GM18517 (cell line): ENCODE measurements around the gene MED29.

Source experiments
- ATAC-seq: cut with Tn5 transposase; IDR thresholded peaks from one replicate; pipeline ENCODE4 v1.9.1; 2021; ENCODE audit warnings: mild to moderate bottlenecking, moderate library complexity; ENCODE audit not compliant: unreplicated experiment

Gene MED29

GRCh38 chr19:39426170-39426569 is 35.0 kb downstream of the MED29 start:
- ATAC-seq, result no peak

GRCh38 chr19:39427707-39428106 is 36.5 kb downstream of the MED29 start:
- no peak for ATAC-seq

DNA sequence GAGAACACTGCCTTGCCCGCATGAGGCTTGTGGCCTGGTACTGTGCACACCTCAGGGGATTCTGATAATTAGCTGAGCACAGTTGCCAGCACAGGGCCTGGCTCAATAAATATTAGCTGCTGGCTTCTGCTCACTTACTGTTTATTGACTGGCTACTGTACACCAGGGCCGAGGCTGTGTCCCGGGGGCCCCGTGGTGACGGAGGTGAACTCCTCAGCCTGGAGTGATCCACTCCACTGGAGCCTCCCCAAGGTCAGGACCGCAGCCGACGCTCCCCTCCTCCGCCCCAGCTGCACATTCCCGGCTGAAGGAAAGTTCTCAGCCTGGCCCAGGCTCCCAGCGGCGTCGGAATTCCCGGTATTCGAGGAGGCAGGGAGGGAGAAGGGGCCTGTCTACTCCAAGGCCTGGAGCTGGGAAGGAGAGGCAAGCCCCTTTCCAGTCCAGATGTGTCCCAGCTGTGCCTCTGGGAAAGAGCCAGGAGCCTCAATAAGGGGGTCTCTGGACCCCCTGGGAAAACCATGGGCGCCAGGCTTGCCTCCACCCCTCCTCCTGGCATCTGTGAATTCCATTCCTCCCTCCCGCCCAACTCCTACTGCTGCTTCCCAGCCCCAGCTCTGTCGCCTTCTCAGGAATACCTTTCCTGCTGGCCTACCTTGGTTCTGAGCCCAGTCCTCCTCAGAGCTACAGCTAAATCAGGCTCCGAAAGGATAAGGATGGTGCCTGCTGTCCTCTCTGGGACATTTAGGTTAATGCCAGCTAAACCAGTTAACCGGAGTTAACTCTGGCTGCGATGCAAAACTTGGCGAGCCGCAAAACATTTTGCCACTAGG is 37.3 kb downstream of the MED29 start:
- no peak for ATAC-seq

GRCh38 chr19:39430675-39431593 is 39.8 kb downstream of the MED29 start:
- ATAC-seq, result no peak

DNA sequence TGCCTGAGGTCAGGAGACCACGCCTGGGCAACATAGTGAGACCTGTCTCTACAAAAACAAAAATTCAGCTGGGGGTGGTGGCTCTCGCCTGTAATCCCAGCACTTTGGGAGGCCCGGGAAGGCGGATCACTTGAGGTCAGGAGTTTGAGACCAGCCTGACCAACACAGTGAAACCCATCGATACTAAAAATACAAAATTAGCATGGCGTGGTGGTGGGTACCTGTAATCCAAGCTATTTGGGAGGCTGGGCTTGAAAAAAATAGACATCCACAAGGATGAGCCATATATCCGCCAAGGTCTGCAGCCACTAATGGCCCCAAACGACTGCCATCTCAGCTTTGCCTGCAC is 41.5 kb downstream of the MED29 start:
- no peak for ATAC-seq

DNA sequence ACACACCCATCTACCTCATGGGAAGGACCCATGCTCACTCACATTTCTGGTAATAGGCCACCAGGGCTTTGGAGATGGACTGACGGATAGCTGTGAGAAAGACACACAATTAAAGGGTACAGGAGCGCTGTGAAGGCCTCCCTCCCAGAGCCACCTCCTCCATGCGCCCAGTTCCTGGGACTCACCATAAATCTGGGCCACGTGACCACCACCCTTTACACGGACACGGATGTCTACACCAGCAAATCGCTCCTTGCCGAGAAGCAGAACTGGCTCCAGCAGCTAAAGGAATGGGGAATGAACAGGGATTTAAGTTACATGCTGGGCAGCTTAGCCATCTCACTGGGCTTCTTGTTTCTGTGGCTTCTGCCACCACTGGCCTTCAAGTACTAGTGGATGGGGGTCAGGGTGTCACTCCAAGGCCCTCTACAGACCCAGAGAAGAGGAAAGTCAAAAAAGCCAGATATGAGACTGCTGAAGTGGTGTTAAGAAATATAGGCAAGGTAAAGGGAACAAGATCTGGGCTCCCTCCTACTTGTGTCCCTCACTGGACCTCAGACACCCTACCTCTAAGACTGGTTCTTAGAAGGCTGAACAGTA is 42.4 kb downstream of the MED29 start:
- ATAC-seq, result no peak

DNA sequence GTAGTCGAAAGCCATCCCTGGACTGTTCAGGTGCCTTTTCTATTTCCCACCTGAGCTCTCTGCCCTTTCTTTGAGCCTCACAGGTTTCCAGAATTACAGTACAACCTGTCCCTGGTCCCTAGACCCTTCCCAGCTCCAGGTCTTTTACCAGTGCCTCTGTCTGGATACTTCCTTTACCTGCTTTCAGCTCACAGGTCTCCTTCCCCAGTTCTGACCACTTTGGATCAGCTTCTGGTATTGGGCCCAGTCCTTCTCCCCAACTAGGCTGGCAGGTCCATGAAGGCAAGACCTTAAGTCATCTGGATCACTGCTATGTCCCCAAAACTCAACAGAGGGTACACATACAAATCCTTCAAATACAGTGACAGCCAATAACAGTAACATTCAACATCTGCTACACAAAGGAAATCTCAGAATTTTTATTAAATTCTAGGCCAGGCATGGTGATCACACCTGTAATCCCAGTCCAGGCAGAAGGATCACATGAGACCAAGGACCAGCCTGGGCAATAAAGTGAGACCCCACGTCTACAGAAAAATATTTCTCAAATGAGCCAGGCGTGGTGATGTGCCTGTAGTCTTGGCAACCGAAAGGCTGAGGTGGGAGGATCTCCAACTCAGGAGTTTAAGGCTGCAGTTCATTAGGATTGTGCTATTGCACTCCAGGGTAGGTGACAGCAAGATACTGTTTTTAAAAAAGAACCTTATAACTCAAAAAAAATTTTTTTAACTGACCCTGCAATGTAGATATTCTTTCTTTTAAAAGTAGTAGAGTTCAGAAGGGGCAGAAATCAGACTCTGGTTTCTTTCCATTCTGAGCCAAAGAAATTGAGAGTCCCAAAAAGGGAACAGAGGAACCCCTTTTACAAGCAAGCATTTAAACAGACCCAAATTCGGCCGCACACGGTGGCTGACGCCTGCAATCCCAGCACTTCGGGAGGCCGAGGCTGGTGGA is 43.2 kb downstream of the MED29 start:
- ATAC-seq, result no peak

GRCh38 chr19:39435499-39436349 is 44.5 kb downstream of the MED29 start, which contains the start of gene RPS16:
Gene RPS16 (minus strand): TSS chr19:39435949. CDS start chr19:39435895, 54 bp downstream.
- ATAC-seq, result peak; percentile 54

- no peak for ATAC-seq
Measured at GRCh38 chr19:39436350-39436716, 45.2 kb downstream of the MED29 start.

DNA sequence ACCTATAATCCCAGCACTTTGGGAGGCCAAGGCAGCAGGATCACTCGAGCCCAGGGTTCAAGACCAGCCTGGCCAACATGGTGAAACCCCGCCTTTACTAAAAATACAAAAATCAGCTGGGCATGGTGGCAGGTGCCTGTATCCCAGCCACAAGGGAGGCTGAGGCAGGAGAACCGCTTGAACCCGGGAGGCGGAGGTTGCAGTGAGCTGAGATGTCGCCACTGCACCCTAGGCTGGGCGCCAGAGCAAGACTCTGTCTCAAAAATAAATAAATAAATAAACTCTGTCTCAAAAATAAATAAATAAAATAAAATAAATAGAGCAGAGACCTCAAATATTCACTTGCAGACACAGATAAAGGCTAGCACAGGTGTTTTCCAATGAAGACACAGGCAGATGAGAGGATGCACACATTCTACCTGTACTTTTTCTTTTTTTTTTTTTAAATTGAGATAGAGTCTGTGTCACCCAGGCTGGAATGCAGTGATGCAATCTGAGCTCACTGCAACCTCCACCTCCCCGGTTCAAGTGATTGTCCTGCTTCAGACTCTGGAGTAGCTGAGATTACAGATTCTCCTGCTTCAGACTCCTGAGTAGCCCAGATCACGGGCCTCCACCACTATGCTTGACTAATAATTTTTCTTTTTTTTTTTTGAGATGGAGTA is 47.2 kb downstream of the MED29 start:
- ATAC-seq, result no peak

- no peak for ATAC-seq
Measured at GRCh38 chr19:39444598-39445195, 53.5 kb downstream of the MED29 start.

DNA sequence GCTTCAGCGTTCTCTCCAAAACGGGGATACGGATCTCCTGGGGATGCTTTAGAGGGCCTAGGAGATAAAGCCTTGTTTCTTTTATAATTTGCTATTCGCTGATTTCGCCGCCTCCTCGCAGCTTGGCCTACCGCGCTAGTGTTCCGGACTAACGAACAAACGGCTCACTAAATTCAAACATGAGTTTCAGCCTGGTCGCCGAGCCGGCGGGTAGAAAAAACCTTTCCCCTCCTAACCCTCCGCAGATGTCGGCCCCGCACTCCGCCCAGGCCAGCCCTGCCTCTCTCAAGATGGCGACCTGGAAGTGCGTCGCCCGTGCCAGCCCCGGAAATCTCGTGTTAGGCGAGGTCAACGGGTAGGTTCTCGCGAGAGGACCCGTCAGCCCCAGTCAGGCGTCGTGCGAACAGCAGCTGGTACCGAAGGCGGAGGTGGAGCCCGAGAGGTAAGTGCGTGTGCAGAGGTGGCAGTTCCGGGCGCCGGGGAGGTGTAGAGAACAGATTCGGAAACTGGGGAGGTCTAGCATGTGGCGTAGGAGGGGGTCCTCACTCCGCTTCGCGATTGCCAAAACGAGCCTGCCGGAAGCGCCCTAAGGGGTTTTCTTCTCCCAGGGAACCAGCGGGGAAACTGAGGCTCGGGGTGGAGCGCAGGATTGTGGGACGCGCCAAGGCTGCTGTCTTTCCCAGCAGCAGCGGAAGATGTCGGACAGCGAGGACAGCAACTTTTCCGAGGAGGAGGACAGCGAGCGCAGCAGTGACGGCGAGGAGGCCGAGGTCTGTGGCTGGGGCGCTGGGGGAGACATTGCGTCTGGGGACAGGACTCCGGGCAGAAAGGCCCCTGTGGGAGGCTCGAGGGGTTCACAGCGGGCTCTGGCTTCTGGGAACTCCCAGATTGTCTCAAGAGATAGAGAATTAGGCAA is 54.3 kb downstream of the MED29 start, which contains the start of gene SUPT5H:
SUPT5H (plus strand) TSS at position 387 of the 916 bp plus-strand sequence; CDS start at position 696, 309 bp downstream.
- ATAC-seq, result peak; percentile 73

DNA sequence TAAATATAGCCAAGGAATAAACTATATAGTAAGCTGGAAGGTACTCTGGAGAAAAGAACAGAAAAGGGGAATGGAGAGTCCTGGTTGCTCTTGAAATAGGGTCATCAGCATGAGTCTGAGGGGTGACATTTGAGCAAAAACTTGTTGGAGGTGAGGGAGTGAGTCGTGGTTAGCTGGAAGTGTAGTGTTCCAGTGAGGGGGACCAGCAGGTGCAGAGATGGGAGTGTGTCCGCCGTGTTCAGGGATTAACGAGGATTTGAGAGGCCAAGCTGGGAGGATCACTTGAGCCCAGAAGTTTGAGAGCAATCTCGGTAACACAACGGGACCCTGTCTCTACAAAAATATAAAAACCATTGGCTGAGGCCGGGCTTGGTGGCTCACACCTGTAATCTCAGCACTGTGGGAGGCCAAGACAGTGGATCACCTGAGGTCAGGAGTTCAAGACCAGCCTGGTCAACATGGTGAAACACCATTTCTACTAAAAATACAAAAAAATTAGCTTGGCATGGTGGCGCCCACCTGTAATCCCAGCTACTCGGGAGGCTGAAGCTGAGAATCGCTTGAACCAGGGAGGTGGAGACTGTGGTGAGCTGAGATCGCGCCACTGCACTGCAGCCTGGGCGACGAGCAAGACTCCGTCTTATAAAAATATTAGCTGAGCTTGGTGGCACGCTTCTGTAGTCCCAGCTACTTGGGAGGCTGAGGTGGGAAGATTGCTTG is 55.3 kb downstream of the MED29 start:
- ATAC-seq, result no peak

- ATAC-seq, result no peak
Measured at GRCh38 chr19:39448271-39448670, 57.1 kb downstream of the MED29 start.

- ATAC-seq, result no peak
Measured at GRCh38 chr19:39449116-39449797, 58.1 kb downstream of the MED29 start.
